HepG2 (cell line): ENCODE data around the gene WIPF2. TPM values are rescaled to one million over a fixed set of nuclear protein-coding genes. Genes with fewer than 3 reads are reported as not detected.

ENCODE experiments used
- CAMTA2 ChIP-seq: sonication (generic); formaldehyde crosslinking; IDR thresholded peaks from 2 replicates; pipeline ENCODE4 v1.4.0; 2020; ENCODE audit warnings: mild to moderate bottlenecking, missing genetic modification reagents, borderline replicate concordance
- ELF1 ChIP-seq: sonication (generic); formaldehyde crosslinking; IDR thresholded peaks from 2 replicates; pipeline ENCODE4 v1.4.0; 2020; ENCODE audit warnings: missing genetic modification reagents
- FOSL2 ChIP-seq: sonication (generic); formaldehyde crosslinking; IDR thresholded peaks from 2 replicates; pipeline ENCODE4 v1.4.0; 2020; ENCODE audit warnings: missing genetic modification reagents
- KLF11 ChIP-seq: IDR thresholded peaks from 2 replicates; pipeline ENCODE4 v1.6.1; 2016; ENCODE audit warnings: missing compliant biosample characterization
- MAX ChIP-seq: IDR thresholded peaks from 2 replicates; pipeline ENCODE4 v1.6.1; 2012; ENCODE audit warnings: inconsistent platforms
- MED13 ChIP-seq: sonication (generic); formaldehyde crosslinking; IDR thresholded peaks from 2 replicates; pipeline ENCODE4 v1.5.0; 2020; ENCODE audit warnings: missing genetic modification reagents
- MTF1 ChIP-seq: sonication (generic); formaldehyde crosslinking; IDR thresholded peaks from 2 replicates; pipeline ENCODE4 v1.5.0; 2020; ENCODE audit warnings: missing genetic modification reagents
- RFX1 ChIP-seq: fragments of 450-650 bp; IDR thresholded peaks from 2 replicates; pipeline ENCODE4 v1.6.1; 2017
- SNAPC5 ChIP-seq: sonication (generic); formaldehyde crosslinking; IDR thresholded peaks from 2 replicates; pipeline ENCODE4 v1.8.1; 2023; ENCODE audit warnings: mild to moderate bottlenecking, missing genetic modification reagents, borderline replicate concordance
- SOX5 ChIP-seq: IDR thresholded peaks from 2 replicates; pipeline ENCODE4 v1.6.1; 2016; ENCODE audit warnings: borderline replicate concordance
- TCF7 ChIP-seq: sonication (generic); IDR thresholded peaks from 2 replicates; pipeline ENCODE4 v1.6.1; 2016; ENCODE audit warnings: antibody characterized with exemption, low read depth
- THRA ChIP-seq: sonication (generic); formaldehyde crosslinking; IDR thresholded peaks from 2 replicates; pipeline ENCODE4 v1.4.0; 2020; ENCODE audit warnings: missing genetic modification reagents, borderline replicate concordance
- ZBTB21 ChIP-seq: sonication (generic); formaldehyde crosslinking; IDR thresholded peaks from 2 replicates; pipeline ENCODE4 v1.4.0; 2020; ENCODE audit warnings: missing genetic modification reagents
- ZFP62 ChIP-seq: sonication (generic); formaldehyde crosslinking; IDR thresholded peaks from 2 replicates; pipeline ENCODE4 v1.4.0; 2020; ENCODE audit warnings: missing genetic modification reagents
- ZNF335 ChIP-seq: sonication (generic); formaldehyde crosslinking; IDR thresholded peaks from 2 replicates; pipeline ENCODE4 v1.4.0; 2020; ENCODE audit warnings: missing genetic modification reagents
- ZNF546 ChIP-seq: sonication (generic); formaldehyde crosslinking; conservative IDR thresholded peaks from 2 replicates; pipeline ENCODE4 v1.8.1; 2023; ENCODE audit warnings: mild to moderate bottlenecking, missing genetic modification reagents
- ZZZ3 ChIP-seq: sonication (generic); formaldehyde crosslinking; IDR thresholded peaks from 2 replicates; pipeline ENCODE4 v1.4.0; 2020; ENCODE audit warnings: missing genetic modification reagents, mild to moderate bottlenecking, borderline replicate concordance
- polyA plus RNA-seq, 8 experiments: library from polyadenylated mRNA; depleted of rRNA in 3 of 8; stranded (reverse) in 7 of 8; unstranded in 1 of 8; fragments of >200 nt; fragmentation: Illumina TruSeq in 4 of 8; extraction: Trizol in 4 of 8; gene quantifications; 2 replicates each; pipeline versions ENCODE4 v1.2.1 to v1.2.3, GENCODE V29; 2011 to 2016; ENCODE audit warnings: low read depth in 4 of 8, missing spikeins in 1 of 8, mixed read lengths in 1 of 8; ENCODE audit not compliant: insufficient read depth in 1 of 8
- total RNA-seq, 5 experiments: library from RNA; depleted of rRNA; stranded (reverse); fragments of >200 nt; fragmentation: Illumina TruSeq; extraction: Trizol; gene quantifications; 2 replicates each; pipeline ENCODE4 v1.2.3, GENCODE V29; 2016; ENCODE audit warnings: low read depth in 1 of 5
- TF ChIP-seq, protein P1 (sequence below): sonication (generic); formaldehyde crosslinking; IDR thresholded peaks from 2 replicates; pipeline ENCODE4 v1.4.0; 2020; ENCODE audit warnings: low read depth, missing genetic modification reagents
- TF ChIP-seq, protein P2 (sequence below): IDR thresholded peaks from 2 replicates; pipeline ENCODE4 v1.6.1; 2018; ENCODE audit warnings: missing genetic modification reagents
- TF ChIP-seq, protein P3 (sequence below): sonication (generic); formaldehyde crosslinking; conservative IDR thresholded peaks from 2 replicates; pipeline ENCODE4 v1.8.1; 2023; ENCODE audit warnings: missing genetic modification reagents
- TF ChIP-seq, protein P4 (sequence below): sonication (generic); formaldehyde crosslinking; IDR thresholded peaks from 2 replicates; pipeline ENCODE4 v1.8.0; 2022; ENCODE audit warnings: mild to moderate bottlenecking, missing genetic modification reagents, moderate library complexity

Gene WIPF2
- total and polyA plus RNA-seq, 2 of the 13 experiments (the other 11 are each of a cell fraction or from before 2014, with no cell fraction given): 7.2 to 10.8 TPM

GRCh38 chr17:40317880-40318829 is 99.1 kb downstream of the WIPF2 start (continued):
- TF ChIP-seq, protein P1, sequence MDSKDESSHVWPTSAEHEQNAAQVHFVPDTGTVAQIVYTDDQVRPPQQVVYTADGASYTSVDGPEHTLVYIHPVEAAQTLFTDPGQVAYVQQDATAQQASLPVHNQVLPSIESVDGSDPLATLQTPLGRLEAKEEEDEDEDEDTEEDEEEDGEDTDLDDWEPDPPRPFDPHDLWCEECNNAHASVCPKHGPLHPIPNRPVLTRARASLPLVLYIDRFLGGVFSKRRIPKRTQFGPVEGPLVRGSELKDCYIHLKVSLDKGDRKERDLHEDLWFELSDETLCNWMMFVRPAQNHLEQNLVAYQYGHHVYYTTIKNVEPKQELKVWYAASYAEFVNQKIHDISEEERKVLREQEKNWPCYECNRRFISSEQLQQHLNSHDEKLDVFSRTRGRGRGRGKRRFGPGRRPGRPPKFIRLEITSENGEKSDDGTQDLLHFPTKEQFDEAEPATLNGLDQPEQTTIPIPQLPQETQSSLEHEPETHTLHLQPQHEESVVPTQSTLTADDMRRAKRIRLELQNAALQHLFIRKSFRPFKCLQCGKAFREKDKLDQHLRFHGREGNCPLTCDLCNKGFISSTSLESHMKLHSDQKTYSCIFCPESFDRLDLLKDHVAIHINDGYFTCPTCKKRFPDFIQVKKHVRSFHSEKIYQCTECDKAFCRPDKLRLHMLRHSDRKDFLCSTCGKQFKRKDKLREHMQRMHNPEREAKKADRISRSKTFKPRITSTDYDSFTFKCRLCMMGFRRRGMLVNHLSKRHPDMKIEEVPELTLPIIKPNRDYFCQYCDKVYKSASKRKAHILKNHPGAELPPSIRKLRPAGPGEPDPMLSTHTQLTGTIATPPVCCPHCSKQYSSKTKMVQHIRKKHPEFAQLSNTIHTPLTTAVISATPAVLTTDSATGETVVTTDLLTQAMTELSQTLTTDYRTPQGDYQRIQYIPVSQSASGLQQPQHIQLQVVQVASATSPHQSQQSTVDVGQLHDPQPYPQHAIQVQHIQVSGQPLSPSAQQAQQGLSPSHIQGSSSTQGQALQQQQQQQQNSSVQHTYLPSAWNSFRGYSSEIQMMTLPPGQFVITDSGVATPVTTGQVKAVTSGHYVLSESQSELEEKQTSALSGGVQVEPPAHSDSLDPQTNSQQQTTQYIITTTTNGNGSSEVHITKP: peak; percentile 61; the same call in 1 of the 2 replicates
- TF ChIP-seq, protein P2, sequence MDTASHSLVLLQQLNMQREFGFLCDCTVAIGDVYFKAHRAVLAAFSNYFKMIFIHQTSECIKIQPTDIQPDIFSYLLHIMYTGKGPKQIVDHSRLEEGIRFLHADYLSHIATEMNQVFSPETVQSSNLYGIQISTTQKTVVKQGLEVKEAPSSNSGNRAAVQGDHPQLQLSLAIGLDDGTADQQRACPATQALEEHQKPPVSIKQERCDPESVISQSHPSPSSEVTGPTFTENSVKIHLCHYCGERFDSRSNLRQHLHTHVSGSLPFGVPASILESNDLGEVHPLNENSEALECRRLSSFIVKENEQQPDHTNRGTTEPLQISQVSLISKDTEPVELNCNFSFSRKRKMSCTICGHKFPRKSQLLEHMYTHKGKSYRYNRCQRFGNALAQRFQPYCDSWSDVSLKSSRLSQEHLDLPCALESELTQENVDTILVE (CRISPR knock-in tag): peak; percentile 77; the same call in 1 of the 2 replicates
- TF ChIP-seq ZZZ3 (CRISPR knock-in tag) (peak; percentile 85), ZFP62 (CRISPR knock-in tag) (no peak), TCF7 (no peak), MAX (peak; percentile 91), RFX1 (no peak), CAMTA2 (peak; percentile 51), ZBTB21 (CRISPR knock-in tag) (no peak), ELF1 (CRISPR knock-in tag) (no peak; the same call in 1 of the 2 replicates), SOX5 (CRISPR knock-in tag) (peak; percentile 48; the same call in 1 of the 2 replicates), ZNF335 (CRISPR knock-in tag) (0 out of 2 replicates have a peak, but pooled peaks have one; percentile 34), MTF1 (CRISPR knock-in tag) (no peak), THRA (CRISPR knock-in tag) (peak; percentile 61), FOSL2 (CRISPR knock-in tag) (0 out of 2 replicates have a peak, but pooled peaks have one; percentile 4), MED13 (CRISPR knock-in tag) (0 out of 2 replicates have a peak, but pooled peaks have one; percentile 39), SNAPC5 (peak; percentile 52; the same call in 1 of the 2 replicates), ZNF546 (CRISPR knock-in tag) (0 out of 2 replicates have a peak, but pooled peaks have one; percentile 49), KLF11 (CRISPR knock-in tag) (no peak)
- TF ChIP-seq, protein P3, sequence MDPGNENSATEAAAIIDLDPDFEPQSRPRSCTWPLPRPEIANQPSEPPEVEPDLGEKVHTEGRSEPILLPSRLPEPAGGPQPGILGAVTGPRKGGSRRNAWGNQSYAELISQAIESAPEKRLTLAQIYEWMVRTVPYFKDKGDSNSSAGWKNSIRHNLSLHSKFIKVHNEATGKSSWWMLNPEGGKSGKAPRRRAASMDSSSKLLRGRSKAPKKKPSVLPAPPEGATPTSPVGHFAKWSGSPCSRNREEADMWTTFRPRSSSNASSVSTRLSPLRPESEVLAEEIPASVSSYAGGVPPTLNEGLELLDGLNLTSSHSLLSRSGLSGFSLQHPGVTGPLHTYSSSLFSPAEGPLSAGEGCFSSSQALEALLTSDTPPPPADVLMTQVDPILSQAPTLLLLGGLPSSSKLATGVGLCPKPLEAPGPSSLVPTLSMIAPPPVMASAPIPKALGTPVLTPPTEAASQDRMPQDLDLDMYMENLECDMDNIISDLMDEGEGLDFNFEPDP (CRISPR knock-in tag): no peak
- TF ChIP-seq, protein P4, sequence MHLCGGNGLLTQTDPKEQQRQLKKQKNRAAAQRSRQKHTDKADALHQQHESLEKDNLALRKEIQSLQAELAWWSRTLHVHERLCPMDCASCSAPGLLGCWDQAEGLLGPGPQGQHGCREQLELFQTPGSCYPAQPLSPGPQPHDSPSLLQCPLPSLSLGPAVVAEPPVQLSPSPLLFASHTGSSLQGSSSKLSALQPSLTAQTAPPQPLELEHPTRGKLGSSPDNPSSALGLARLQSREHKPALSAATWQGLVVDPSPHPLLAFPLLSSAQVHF (CRISPR knock-in tag): no peak
